ENCODE measurements around the gene FIBP.
"Not testable (repeated sequence)": the region's sequence is repeated elsewhere in the genome, so short reads cannot be mapped to it uniquely, and the experiment has no call there.

The FIBP gene

GRCh38 chr11:65851083-65851579, 37.1 kb downstream of the FIBP start:
- no peak overlapping the region for H3K4me3 ChIP-seq (ENCODE audit: low read depth, low read length)
- in situ Hi-C loops (cut with HindIII; ENCODE audit: low pct_ligation_motif_present, low sequenced_read_pairs): no loop called here
- no peak overlapping the region for H3K27ac ChIP-seq
- H3K27me3 ChIP-seq (replicated peaks): no peaks in the 10 kb centered on the region
- peak; percentile 74 for TF ChIP-seq CTCF (IDR thresholded peaks at IDR 0.05; ENCODE audit: low read depth, low read length, missing control alignments)
- H3K36me3 ChIP-seq (replicated peaks): peaks cover 53% of the 10 kb centered on the region
- no peak for DNase-seq

GRCh38 chr11:65850217-65851082, 37.8 kb downstream of the FIBP start:
- Histone ChIP-seq H3K4me3 (ENCODE audit: low read depth, low read length) (no peak overlapping the region), H3K27ac (no peak overlapping the region), H3K27me3 (replicated peaks) (no peaks in the 10 kb centered on the region), H3K36me3 (replicated peaks) (peaks cover 46% of the 10 kb centered on the region)
- no peak for TF ChIP-seq CTCF (IDR thresholded peaks at IDR 0.05; ENCODE audit: low read depth, low read length, missing control alignments)
- no peak for DNase-seq
- in situ Hi-C loops (cut with HindIII; ENCODE audit: low pct_ligation_motif_present, low sequenced_read_pairs): no loop called here

GRCh38 chr11:65849771-65850216, 38.5 kb downstream of the FIBP start:
- no peak for TF ChIP-seq CTCF (IDR thresholded peaks at IDR 0.05; ENCODE audit: low read depth, low read length, missing control alignments)
- Histone ChIP-seq H3K4me3 (ENCODE audit: low read depth, low read length) (no peak overlapping the region), H3K36me3 (replicated peaks) (peaks cover 39% of the 10 kb centered on the region), H3K27me3 (replicated peaks) (no peaks in the 10 kb centered on the region), H3K27ac (no peak overlapping the region)
- no peak for DNase-seq
- in situ Hi-C loops (cut with HindIII; ENCODE audit: low pct_ligation_motif_present, low sequenced_read_pairs): no loop called here

GRCh38 chr11:65849366-65849765, 38.9 kb downstream of the FIBP start:
- H3K4me3 ChIP-seq (ENCODE audit: low read depth, low read length): no peak overlapping the region
- no peak for DNase-seq
- TF ChIP-seq CTCF (IDR thresholded peaks at IDR 0.05; ENCODE audit: low read depth, low read length, missing control alignments): no peak
- in situ Hi-C loops (cut with HindIII; ENCODE audit: low pct_ligation_motif_present, low sequenced_read_pairs): no loop called here
- peaks cover 36% of the 10 kb centered on the region for H3K36me3 ChIP-seq (replicated peaks)
- no peak overlapping the region for H3K27ac ChIP-seq
- H3K27me3 ChIP-seq (replicated peaks): no peaks in the 10 kb centered on the region

GRCh38 chr11:65848693-65849092, 39.6 kb downstream of the FIBP start:
- DNase-seq; H3K4me3 ChIP-seq (ENCODE audit: low read depth, low read length); H3K27me3 ChIP-seq (replicated peaks); H3K27ac ChIP-seq; in situ Hi-C loops (cut with HindIII; ENCODE audit: low pct_ligation_motif_present, low sequenced_read_pairs): not testable (repeated sequence)
- H3K36me3 ChIP-seq (replicated peaks): peaks cover 30% of the 10 kb centered on the region

- no peak overlapping the region for H3K27ac ChIP-seq
- in situ Hi-C loops (cut with HindIII; ENCODE audit: low pct_ligation_motif_present, low sequenced_read_pairs): no loop called here
- no peak overlapping the region for H3K4me3 ChIP-seq (ENCODE audit: low read depth, low read length)
- peaks cover 20% of the 10 kb centered on the region for H3K36me3 ChIP-seq (replicated peaks)
- no peak for TF ChIP-seq CTCF (IDR thresholded peaks at IDR 0.05; ENCODE audit: low read depth, low read length, missing control alignments)
- H3K27me3 ChIP-seq (replicated peaks): no peaks in the 10 kb centered on the region
- no peak for DNase-seq
These were observed 40.5 kb downstream of the FIBP start for GRCh38 chr11:65847746-65848145.
